IgD-negative memory B cell (primary cell): ENCODE data around the gene HEPACAM2. TPM values are rescaled to one million over a fixed set of nuclear protein-coding genes. Genes with fewer than 3 reads are reported as not detected.

ENCODE experiments used
- H3K27ac Mint-ChIP-seq, 3 donors: one replicate each; pipeline ENCODE4 v1.8.0; 2020 to 2022; ENCODE audit warnings: mild to moderate bottlenecking in 3 of 3, mixed read lengths in 3 of 3, moderate library complexity in 1 of 3
- H3K27me3 Mint-ChIP-seq: one replicate; pipeline ENCODE4 v1.8.0; 2021; ENCODE audit warnings: mixed read lengths
- H3K36me3 Mint-ChIP-seq: one replicate; pipeline ENCODE4 v1.8.0; 2020; ENCODE audit warnings: mild to moderate bottlenecking, mixed read lengths
- H3K4me1 Mint-ChIP-seq, 3 donors: one replicate each; pipeline ENCODE4 v1.8.0; 2020 to 2022; ENCODE audit warnings: mixed read lengths in 3 of 3, mild to moderate bottlenecking in 1 of 3
- H3K4me3 Mint-ChIP-seq, 4 donors: one replicate each; pipeline ENCODE4 v1.8.0; 2020 to 2022; ENCODE audit warnings: mild to moderate bottlenecking in 4 of 4, mixed read lengths in 4 of 4, moderate library complexity in 3 of 4
- H3K9me3 Mint-ChIP-seq, 3 donors: one replicate each; pipeline ENCODE4 v1.8.0; 2020 to 2021; ENCODE audit warnings: mixed read lengths in 3 of 3, mild to moderate bottlenecking in 1 of 3
- polyA plus RNA-seq: library from polyadenylated mRNA; unstranded; fragments of 300-500 nt; fragmentation: Illumina TruSeq; gene quantifications from one replicate; pipeline ENCODE4 v1.2.3, GENCODE V29; 2021

Gene HEPACAM2
- polyA plus RNA-seq, 1 donor from 2014 or later, result not detected

GRCh38 chr7:93146472-93147141 is 79.7 kb downstream of the HEPACAM2 start:
- Mint-ChIP-seq H3K27me3 (no peaks in the 10 kb centered on the region), H3K9me3 (no peaks in the 10 kb centered on the region), H3K4me3 (peak overlapping the region; percentile 90 to 97 (median 94)), H3K4me1 (peaks cover 37 to 51% (median 40%) of the 10 kb centered on the region in 3 donors), H3K27ac (peak overlapping the region; percentile 32 to 84 (median 64)), H3K36me3 (peaks cover 11% of the 10 kb centered on the region)

- H3K9me3 Mint-ChIP-seq, result no peaks in the 10 kb centered on the region
- peaks cover 11% of the 10 kb centered on the region for H3K36me3 Mint-ChIP-seq
- no peaks in the 10 kb centered on the region for H3K27me3 Mint-ChIP-seq
- peaks cover 37 to 51% (median 40%) of the 10 kb centered on the region in 3 donors for H3K4me1 Mint-ChIP-seq
- H3K27ac Mint-ChIP-seq, result no peak overlapping the region
- H3K4me3 Mint-ChIP-seq, result peak overlapping the region; percentile 77 to 97 (median 91)
Observed at GRCh38 chr7:93146036-93146435, 80.2 kb downstream of the HEPACAM2 start.

GRCh38 chr7:93145354-93145753 is 80.9 kb downstream of the HEPACAM2 start:
- Mint-ChIP-seq H3K9me3 (no peaks in the 10 kb centered on the region), H3K36me3 (peaks cover 11% of the 10 kb centered on the region), H3K4me3 (peak overlapping the region; percentile 77 to 97 (median 91)), H3K27ac (peak overlapping the region in 2 of 3 donors; percentile 24 to 71), H3K4me1 (peaks cover 32 to 46% (median 35%) of the 10 kb centered on the region in 3 donors), H3K27me3 (no peaks in the 10 kb centered on the region)

- no peaks in the 10 kb centered on the region for H3K27me3 Mint-ChIP-seq
- peaks cover 23% of the 10 kb centered on the region for H3K36me3 Mint-ChIP-seq
- H3K27ac Mint-ChIP-seq, result no peak overlapping the region
- H3K9me3 Mint-ChIP-seq, result peaks cover 0 to 4% (median 4%) of the 10 kb centered on the region in 3 donors
- H3K4me1 Mint-ChIP-seq, result peaks cover 18 to 23% (median 19%) of the 10 kb centered on the region in 3 donors
- no peak overlapping the region for H3K4me3 Mint-ChIP-seq
Observed at GRCh38 chr7:93142127-93142526, 84.1 kb downstream of the HEPACAM2 start.

- H3K27ac Mint-ChIP-seq, result no peak overlapping the region
- peaks cover 5 to 9% (median 6%) of the 10 kb centered on the region in 3 donors for H3K4me1 Mint-ChIP-seq
- H3K36me3 Mint-ChIP-seq, result peaks cover 30% of the 10 kb centered on the region
- H3K9me3 Mint-ChIP-seq, result peaks cover 2 to 10% (median 5%) of the 10 kb centered on the region in 3 donors
- H3K4me3 Mint-ChIP-seq, result no peak overlapping the region
- H3K27me3 Mint-ChIP-seq, result no peaks in the 10 kb centered on the region
Observed at GRCh38 chr7:93140582-93141191, 85.6 kb downstream of the HEPACAM2 start.

GRCh38 chr7:93138576-93138975 is 87.7 kb downstream of the HEPACAM2 start:
- no peak overlapping the region for H3K4me3 Mint-ChIP-seq
- H3K27me3 Mint-ChIP-seq, result no peaks in the 10 kb centered on the region
- H3K27ac Mint-ChIP-seq, result no peak overlapping the region
- H3K36me3 Mint-ChIP-seq, result peaks cover 36% of the 10 kb centered on the region
- H3K4me1 Mint-ChIP-seq, result peaks cover 0 to 3% (median 1%) of the 10 kb centered on the region in 3 donors
- H3K9me3 Mint-ChIP-seq, result peaks cover 8 to 23% (median 12%) of the 10 kb centered on the region in 3 donors

Other genes starting within 250 kb of the HEPACAM2 start
- 21.6 TPM for gene SAMD9, start 108.5 kb downstream of the HEPACAM2 start, polyA plus RNA-seq
- gene SAMD9L, start 78.1 kb downstream of the HEPACAM2 start, polyA plus RNA-seq, result 57.3 TPM
- 14.5 TPM for gene VPS50, start 5.9 kb upstream of the HEPACAM2 start, polyA plus RNA-seq